ENCODE measurements around the gene KIAA0513.

DNA sequence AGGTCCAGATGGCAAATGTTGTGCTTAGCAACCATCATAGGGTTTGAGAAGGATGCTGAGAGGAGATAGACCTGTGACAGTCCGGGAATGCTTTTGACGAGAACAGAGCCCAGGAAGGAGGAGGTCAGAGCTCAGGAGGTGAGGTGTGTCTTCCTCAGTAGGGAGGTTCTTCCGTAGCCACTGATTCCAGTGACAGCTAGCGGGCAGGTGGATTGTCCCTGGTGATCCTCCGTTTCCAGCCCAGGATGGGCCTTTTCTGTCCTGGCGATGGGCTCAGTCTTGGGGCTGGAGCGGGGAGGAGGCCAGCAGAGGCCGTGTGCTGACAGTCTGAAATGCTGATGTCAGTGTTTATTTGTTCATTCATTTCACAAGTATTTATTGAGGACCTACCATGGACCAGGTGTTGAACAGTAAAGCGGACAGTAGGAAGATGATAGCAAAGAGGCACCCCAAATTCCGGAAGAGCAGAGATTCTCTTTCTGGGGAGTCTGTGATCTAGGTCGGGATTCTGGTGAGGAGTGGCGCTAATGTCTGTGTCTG lies 38.8 kb downstream of the KIAA0513 start:
- TF ChIP-seq, protein P1, sequence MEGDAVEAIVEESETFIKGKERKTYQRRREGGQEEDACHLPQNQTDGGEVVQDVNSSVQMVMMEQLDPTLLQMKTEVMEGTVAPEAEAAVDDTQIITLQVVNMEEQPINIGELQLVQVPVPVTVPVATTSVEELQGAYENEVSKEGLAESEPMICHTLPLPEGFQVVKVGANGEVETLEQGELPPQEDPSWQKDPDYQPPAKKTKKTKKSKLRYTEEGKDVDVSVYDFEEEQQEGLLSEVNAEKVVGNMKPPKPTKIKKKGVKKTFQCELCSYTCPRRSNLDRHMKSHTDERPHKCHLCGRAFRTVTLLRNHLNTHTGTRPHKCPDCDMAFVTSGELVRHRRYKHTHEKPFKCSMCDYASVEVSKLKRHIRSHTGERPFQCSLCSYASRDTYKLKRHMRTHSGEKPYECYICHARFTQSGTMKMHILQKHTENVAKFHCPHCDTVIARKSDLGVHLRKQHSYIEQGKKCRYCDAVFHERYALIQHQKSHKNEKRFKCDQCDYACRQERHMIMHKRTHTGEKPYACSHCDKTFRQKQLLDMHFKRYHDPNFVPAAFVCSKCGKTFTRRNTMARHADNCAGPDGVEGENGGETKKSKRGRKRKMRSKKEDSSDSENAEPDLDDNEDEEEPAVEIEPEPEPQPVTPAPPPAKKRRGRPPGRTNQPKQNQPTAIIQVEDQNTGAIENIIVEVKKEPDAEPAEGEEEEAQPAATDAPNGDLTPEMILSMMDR (conservative IDR thresholded peaks at IDR 0.05; ENCODE audit: low read depth, low read length), result no peak
- TF ChIP-seq EZH2 (IDR thresholded peaks at IDR 0.05; ENCODE audit: borderline replicate concordance, low read depth, low read length, poor library complexity, severe bottlenecking), result no peak
